Measurements from ENCODE around the gene RAB5IF. TPM values are rescaled to one million over a fixed set of nuclear protein-coding genes. Genes with fewer than 3 reads are reported as not detected.
A peak's percentile ranks its signal among the peaks of the same experiment; 100 is the strongest.

The RAB5IF gene
- total and polyA plus RNA-seq, 9 of the 15 experiments (the other 6 are each of a cell fraction or from before 2014, with no cell fraction given), result 26.5 to 198 (median 134) TPM

GRCh38 chr20:36605399-36606157 lies at the start of gene RAB5IF (continued):
- TF ChIP-seq E2F8 (IDR thresholded peaks at IDR 0.05; ENCODE audit: low read depth, partially characterized antibody) (peak; percentile 79), CREB1 (IDR thresholded peaks at IDR 0.05) (peak; percentile 92), CREB1 (CRISPR knock-in tag; IDR thresholded peaks at IDR 0.05) (peak; percentile 98), ZNF717 (CRISPR knock-in tag; IDR thresholded peaks at IDR 0.05) (no peak), ZNF165 (CRISPR knock-in tag; IDR thresholded peaks at IDR 0.05; ENCODE audit: borderline replicate concordance) (no peak), SRSF7 (optimal IDR thresholded peaks at IDR 0.05; ENCODE audit: low read depth, low read length) (no peak), CCAR2 (IDR thresholded peaks at IDR 0.05; ENCODE audit: low read depth, low read length) (no peak), ZFPM2 (CRISPR knock-in tag; IDR thresholded peaks at IDR 0.05) (no peak), SMARCA5 (IDR thresholded peaks at IDR 0.05) (no peak), HCFC1 (IDR thresholded peaks at IDR 0.05; ENCODE audit: low read depth, low read length) (peak; percentile 77), LEF1 (IDR thresholded peaks at IDR 0.05) (no peak), HDAC1 (IDR thresholded peaks at IDR 0.05) (peak in 1 of 2 experiments; percentile 47; a peak in 1 of 4 replicates), JUN (IDR thresholded peaks at IDR 0.05; ENCODE audit: borderline replicate concordance, low read depth, low read length) (peak; percentile 85), JUN (CRISPR knock-in tag; IDR thresholded peaks at IDR 0.05; ENCODE audit: borderline replicate concordance) (0 out of 2 replicates have a peak, but pooled peaks have one; percentile 76), ZNF184 (CRISPR knock-in tag; IDR thresholded peaks at IDR 0.05) (no peak), ATF1 (CRISPR knock-in tag; IDR thresholded peaks at IDR 0.05) (peak; percentile 80), ATF1 (tag; IDR thresholded peaks at IDR 0.05) (peak; percentile 98), SMARCA4 (IDR thresholded peaks at IDR 0.05) (0 out of 2 replicates have a peak, but pooled peaks have one; percentile 20), USF1 (CRISPR knock-in tag; IDR thresholded peaks at IDR 0.05) (no peak; the same call in 1 of the 2 replicates), HMG20B (CRISPR knock-in tag; IDR thresholded peaks at IDR 0.05) (no peak)
- TF ChIP-seq, protein P1, sequence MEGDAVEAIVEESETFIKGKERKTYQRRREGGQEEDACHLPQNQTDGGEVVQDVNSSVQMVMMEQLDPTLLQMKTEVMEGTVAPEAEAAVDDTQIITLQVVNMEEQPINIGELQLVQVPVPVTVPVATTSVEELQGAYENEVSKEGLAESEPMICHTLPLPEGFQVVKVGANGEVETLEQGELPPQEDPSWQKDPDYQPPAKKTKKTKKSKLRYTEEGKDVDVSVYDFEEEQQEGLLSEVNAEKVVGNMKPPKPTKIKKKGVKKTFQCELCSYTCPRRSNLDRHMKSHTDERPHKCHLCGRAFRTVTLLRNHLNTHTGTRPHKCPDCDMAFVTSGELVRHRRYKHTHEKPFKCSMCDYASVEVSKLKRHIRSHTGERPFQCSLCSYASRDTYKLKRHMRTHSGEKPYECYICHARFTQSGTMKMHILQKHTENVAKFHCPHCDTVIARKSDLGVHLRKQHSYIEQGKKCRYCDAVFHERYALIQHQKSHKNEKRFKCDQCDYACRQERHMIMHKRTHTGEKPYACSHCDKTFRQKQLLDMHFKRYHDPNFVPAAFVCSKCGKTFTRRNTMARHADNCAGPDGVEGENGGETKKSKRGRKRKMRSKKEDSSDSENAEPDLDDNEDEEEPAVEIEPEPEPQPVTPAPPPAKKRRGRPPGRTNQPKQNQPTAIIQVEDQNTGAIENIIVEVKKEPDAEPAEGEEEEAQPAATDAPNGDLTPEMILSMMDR (IDR thresholded peaks at IDR 0.05 in 2 of 3, conservative IDR thresholded peaks at IDR 0.05 in 1 of 3; ENCODE audit: insufficient read depth in 2 of 3, low read depth in 1 of 3, low read length in 3 of 3), result peak; percentile 89 to 98 (median 98)
- TF ChIP-seq, protein P2, sequence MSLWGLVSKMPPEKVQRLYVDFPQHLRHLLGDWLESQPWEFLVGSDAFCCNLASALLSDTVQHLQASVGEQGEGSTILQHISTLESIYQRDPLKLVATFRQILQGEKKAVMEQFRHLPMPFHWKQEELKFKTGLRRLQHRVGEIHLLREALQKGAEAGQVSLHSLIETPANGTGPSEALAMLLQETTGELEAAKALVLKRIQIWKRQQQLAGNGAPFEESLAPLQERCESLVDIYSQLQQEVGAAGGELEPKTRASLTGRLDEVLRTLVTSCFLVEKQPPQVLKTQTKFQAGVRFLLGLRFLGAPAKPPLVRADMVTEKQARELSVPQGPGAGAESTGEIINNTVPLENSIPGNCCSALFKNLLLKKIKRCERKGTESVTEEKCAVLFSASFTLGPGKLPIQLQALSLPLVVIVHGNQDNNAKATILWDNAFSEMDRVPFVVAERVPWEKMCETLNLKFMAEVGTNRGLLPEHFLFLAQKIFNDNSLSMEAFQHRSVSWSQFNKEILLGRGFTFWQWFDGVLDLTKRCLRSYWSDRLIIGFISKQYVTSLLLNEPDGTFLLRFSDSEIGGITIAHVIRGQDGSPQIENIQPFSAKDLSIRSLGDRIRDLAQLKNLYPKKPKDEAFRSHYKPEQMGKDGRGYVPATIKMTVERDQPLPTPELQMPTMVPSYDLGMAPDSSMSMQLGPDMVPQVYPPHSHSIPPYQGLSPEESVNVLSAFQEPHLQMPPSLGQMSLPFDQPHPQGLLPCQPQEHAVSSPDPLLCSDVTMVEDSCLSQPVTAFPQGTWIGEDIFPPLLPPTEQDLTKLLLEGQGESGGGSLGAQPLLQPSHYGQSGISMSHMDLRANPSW (CRISPR knock-in tag; IDR thresholded peaks at IDR 0.05), result no peak

Measured in K562 (cell line).